Esophagus muscularis mucosa (tissue), 4 donors: ENCODE data around the gene PMM2. TPM values are rescaled to one million over a fixed set of nuclear protein-coding genes. Genes with fewer than 3 reads are reported as not detected.

Experiments used
- DNase-seq: peaks from one replicate; pipeline ENCODE4 v3.0.0-alpha.2; 2017; ENCODE audit errors: extremely low spot score
- H3K27ac ChIP-seq, 4 donors: fragments of 200-600 bp; sonication (generic); replicated peaks in 1 of 4; 1 replicate in 3 of 4; 2 replicates in 1 of 4; pipeline ENCODE4 v1.5.1; 2016 to 2019; ENCODE audit warnings: mild to moderate bottlenecking in 1 of 4
- H3K27me3 ChIP-seq, 4 donors: fragments of 200-600 bp; sonication (generic); one replicate each; pipeline versions ENCODE4 v1.5.1 to v1.6.0; 2016 to 2019
- H3K36me3 ChIP-seq, 4 donors: fragments of 200-600 bp; sonication (generic); one replicate each; pipeline ENCODE4 v1.5.1; 2016 to 2019
- H3K4me1 ChIP-seq, 4 donors: fragments of 200-600 bp; sonication (generic); one replicate each; pipeline ENCODE4 v1.5.1; 2016 to 2019
- H3K4me3 ChIP-seq, 4 donors: fragments of 200-600 bp; sonication (generic); 1 replicate in 2 of 4; 2 replicates in 2 of 4; pipeline ENCODE4 v1.5.1; 2016 to 2019; ENCODE audit warnings: mild to moderate bottlenecking in 4 of 4, moderate library complexity in 1 of 4
- H3K9me3 ChIP-seq, 4 donors: fragments of 200-600 bp; sonication (generic); 1 replicate in 3 of 4; 2 replicates in 1 of 4; pipeline ENCODE4 v1.5.1; 2016 to 2019
- EP300 ChIP-seq: sonication (generic); formaldehyde crosslinking; IDR thresholded peaks from one replicate; pipeline ENCODE4 v1.6.1; 2017; ENCODE audit warnings: antibody characterized with exemption
- POLR2A ChIP-seq: fragments of 450-650 bp; IDR thresholded peaks from one replicate; pipeline ENCODE4 v1.6.1; 2017; ENCODE audit warnings: antibody characterized with exemption, moderate library complexity, mild to moderate bottlenecking, low read depth
- POLR2AphosphoS5 ChIP-seq, 2 donors: sonication (generic); formaldehyde crosslinking; IDR thresholded peaks; one replicate each; pipeline ENCODE4 v1.6.1; 2017; ENCODE audit warnings: antibody characterized with exemption in 2 of 2
- WGBS: methylation state at CpG from one replicate; pipeline ENCODE4 v1.1.5; 2018; 5-methylcytosine and 5-hydroxymethylcytosine counted together
- intact Hi-C: fragments of 100-400 bp; cut with DNase I; formaldehyde crosslinking; loops from one replicate; pipeline ENCODE4 v1.15.1; 2023
- total RNA-seq, 4 donors: library from RNA; depleted of rRNA; stranded (reverse); fragments of >200 nt; gene quantifications; one replicate each; pipeline versions ENCODE4 v1.1.0 to v1.2.1, GENCODE V29; 2016
- TF ChIP-seq, protein P1 (sequence below), 3 experiments: fragments of 200-600 bp in 2 of 3; fragments of 450-650 bp in 1 of 3; sonication (generic) in 2 of 3; IDR thresholded peaks; one replicate each; pipeline ENCODE4 v1.5.1; 2017 to 2019; ENCODE audit warnings: antibody characterized with exemption in 3 of 3, mild to moderate bottlenecking in 2 of 3, moderate library complexity in 1 of 3

PMM2 gene
- total RNA-seq, 4 donors from 2014 or later, result 19.6 to 34.3 (median 23.5) TPM

DNA sequence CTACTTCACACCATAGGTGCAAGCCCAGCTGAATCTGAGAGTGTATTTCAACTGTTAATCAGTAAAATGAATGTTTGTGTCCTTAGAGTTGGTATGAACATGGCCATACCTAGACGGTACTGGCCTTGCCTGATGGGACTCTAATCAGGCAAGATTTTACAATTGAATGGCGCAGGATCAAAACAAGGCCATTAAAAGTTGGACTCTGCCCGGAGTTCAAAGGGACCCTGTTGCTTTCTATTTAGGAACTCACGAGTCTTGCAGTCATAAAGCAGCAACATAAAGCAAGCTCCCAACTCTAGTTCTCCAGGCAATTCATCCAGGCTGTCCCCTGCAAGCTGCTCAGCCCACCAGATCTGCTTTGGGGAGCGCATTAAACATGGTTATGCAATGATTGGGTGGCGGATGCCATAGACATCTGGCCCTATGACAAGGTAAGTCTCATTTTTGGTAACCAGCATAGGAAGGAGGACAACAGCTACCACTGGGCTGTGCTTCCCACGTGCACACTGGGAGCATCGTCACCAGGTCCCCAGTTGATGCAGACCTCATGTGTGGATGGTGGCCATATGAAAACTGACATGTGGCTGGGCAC, 9.0 kb upstream of the PMM2 start:
- TF ChIP-seq, protein P1, sequence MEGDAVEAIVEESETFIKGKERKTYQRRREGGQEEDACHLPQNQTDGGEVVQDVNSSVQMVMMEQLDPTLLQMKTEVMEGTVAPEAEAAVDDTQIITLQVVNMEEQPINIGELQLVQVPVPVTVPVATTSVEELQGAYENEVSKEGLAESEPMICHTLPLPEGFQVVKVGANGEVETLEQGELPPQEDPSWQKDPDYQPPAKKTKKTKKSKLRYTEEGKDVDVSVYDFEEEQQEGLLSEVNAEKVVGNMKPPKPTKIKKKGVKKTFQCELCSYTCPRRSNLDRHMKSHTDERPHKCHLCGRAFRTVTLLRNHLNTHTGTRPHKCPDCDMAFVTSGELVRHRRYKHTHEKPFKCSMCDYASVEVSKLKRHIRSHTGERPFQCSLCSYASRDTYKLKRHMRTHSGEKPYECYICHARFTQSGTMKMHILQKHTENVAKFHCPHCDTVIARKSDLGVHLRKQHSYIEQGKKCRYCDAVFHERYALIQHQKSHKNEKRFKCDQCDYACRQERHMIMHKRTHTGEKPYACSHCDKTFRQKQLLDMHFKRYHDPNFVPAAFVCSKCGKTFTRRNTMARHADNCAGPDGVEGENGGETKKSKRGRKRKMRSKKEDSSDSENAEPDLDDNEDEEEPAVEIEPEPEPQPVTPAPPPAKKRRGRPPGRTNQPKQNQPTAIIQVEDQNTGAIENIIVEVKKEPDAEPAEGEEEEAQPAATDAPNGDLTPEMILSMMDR (IDR thresholded peaks at IDR 0.05), result no peak
- TF ChIP-seq POLR2AphosphoS5 (IDR thresholded peaks at IDR 0.05), result no peak
- no peak for TF ChIP-seq POLR2A
- TF ChIP-seq EP300, result no peak
- H3K4me1 ChIP-seq, result no peaks in the 10 kb centered on the region
- no peak for DNase-seq
- no peak overlapping the region for H3K4me3 ChIP-seq
- H3K27ac ChIP-seq, result no peak overlapping the region
- WGBS, result 76% methylated on average over 7 of the region's 8 CpGs
- H3K9me3 ChIP-seq, result no peaks in the 10 kb centered on the region
- intact Hi-C loops, result no loop called here
- no peaks in the 10 kb centered on the region for H3K27me3 ChIP-seq
- H3K36me3 ChIP-seq, result peaks cover 0 to 5% (median 0%) of the 10 kb centered on the region in 4 donors

GRCh38 chr16:8795091-8795490, 2.5 kb upstream of the PMM2 start:
- Histone ChIP-seq H3K27ac (no peak overlapping the region), H3K27me3 (no peaks in the 10 kb centered on the region), H3K9me3 (no peaks in the 10 kb centered on the region), H3K36me3 (peaks cover 0 to 14% (median 0%) of the 10 kb centered on the region in 4 donors), H3K4me1 (peaks cover 25 to 42% (median 38%) of the 10 kb centered on the region in 4 donors), H3K4me3 (no peak overlapping the region)
- TF ChIP-seq, protein P1 (IDR thresholded peaks at IDR 0.05), result no peak
- no peak for TF ChIP-seq EP300
- TF ChIP-seq POLR2A, result no peak
- TF ChIP-seq POLR2AphosphoS5 (IDR thresholded peaks at IDR 0.05), result no peak
- WGBS, result 86% methylated on average over 8 of the region's 8 CpGs
- intact Hi-C loops, result loop anchor here (5.0 to 10.0 kb wide), 3 partner anchors 72 to 170 kb away; partner anchors contain the start of genes ABAT, CARHSP1 and USP7
- DNase-seq, result no peak

DNA sequence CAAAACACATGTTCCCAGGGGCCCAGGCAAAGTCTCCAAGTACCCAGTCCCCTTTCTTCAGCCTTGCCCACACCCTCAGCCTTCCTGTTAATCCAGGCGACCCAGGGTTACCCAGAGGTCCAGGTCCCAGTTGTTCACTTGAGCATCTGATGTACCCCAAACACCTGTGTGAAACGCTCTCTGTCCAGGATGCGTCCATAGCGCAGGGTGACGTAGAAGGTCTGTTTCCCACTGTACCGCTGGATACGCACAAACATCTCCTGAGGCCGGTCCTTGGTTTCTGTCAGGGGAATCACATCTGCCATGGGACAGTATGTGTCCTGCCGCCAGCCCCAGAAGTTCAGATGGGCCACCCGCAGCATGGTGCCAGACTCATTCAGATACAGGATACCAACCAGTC, 1.8 kb upstream of the PMM2 start:
- no peak for TF ChIP-seq EP300
- TF ChIP-seq POLR2A, result no peak
- no peak for TF ChIP-seq POLR2AphosphoS5 (IDR thresholded peaks at IDR 0.05)
- TF ChIP-seq, protein P1 (IDR thresholded peaks at IDR 0.05), result no peak
- no peak for DNase-seq
- H3K27me3 ChIP-seq, result no peaks in the 10 kb centered on the region
- H3K4me1 ChIP-seq, result peaks cover 25 to 44% (median 43%) of the 10 kb centered on the region in 4 donors
- intact Hi-C loops, result loop anchor here (5.0 to 10.0 kb wide), 3 partner anchors 71 to 169 kb away; partner anchors contain the start of genes ABAT, CARHSP1 and USP7
- no peak overlapping the region for H3K4me3 ChIP-seq
- no peaks in the 10 kb centered on the region for H3K9me3 ChIP-seq
- WGBS, result 91% methylated on average over 10 of the region's 10 CpGs
- H3K27ac ChIP-seq, result no peak overlapping the region
- H3K36me3 ChIP-seq, result peaks cover 0 to 18% (median under 1%) of the 10 kb centered on the region in 4 donors

- WGBS, result 37% methylated on average over 14 of the region's 14 CpGs
- Histone ChIP-seq H3K4me3 (peak overlapping the region; percentile 72 to 98 (median 96)), H3K36me3 (peaks cover 0 to 26% (median 8%) of the 10 kb centered on the region in 4 donors), H3K27ac (peak overlapping the region; percentile 79 to 88 (median 82)), H3K9me3 (no peaks in the 10 kb centered on the region), H3K4me1 (peaks cover 25 to 47% (median 43%) of the 10 kb centered on the region in 4 donors), H3K27me3 (no peaks in the 10 kb centered on the region)
- DNase-seq, result no peak
- intact Hi-C loops, result loop anchor here (5.0 to 10.0 kb wide), 3 partner anchors 71 to 168 kb away; partner anchors contain the start of genes ABAT, CARHSP1 and USP7
- no peak for TF ChIP-seq POLR2A
- no peak for TF ChIP-seq EP300
- TF ChIP-seq, protein P1 (IDR thresholded peaks at IDR 0.05), result no peak
- no peak for TF ChIP-seq POLR2AphosphoS5 (IDR thresholded peaks at IDR 0.05)
These were observed 923 bp upstream of the PMM2 start for GRCh38 chr16:8796469-8797363.
